NT2/D1 (cell line): Measurements from ENCODE around the gene CTNNA3.

Source experiments
- DNase-seq: peaks from one replicate; pipeline ENCODE4 v3.0.0-alpha.2; 2011; ENCODE audit warnings: low read depth, low spot score
- H3K27me3 ChIP-seq: 2 replicates; pipeline ENCODE4 v1.6.0; 2011; ENCODE audit warnings: mild to moderate bottlenecking; ENCODE audit not compliant: insufficient read length, insufficient read depth
- H3K36me3 ChIP-seq: 2 replicates; pipeline ENCODE4 v1.6.1; 2011; ENCODE audit warnings: mild to moderate bottlenecking, low read length, mixed read lengths; ENCODE audit not compliant: insufficient read depth, insufficient read length
- H3K4me1 ChIP-seq: 2 replicates; pipeline ENCODE4 v1.5.1; 2011; ENCODE audit not compliant: insufficient read depth, insufficient read length
- H3K4me3 ChIP-seq: 2 replicates; pipeline ENCODE4 v1.5.1; 2011; ENCODE audit warnings: low read depth; ENCODE audit not compliant: insufficient read length
- H3K9ac ChIP-seq: 2 replicates; pipeline ENCODE4 v1.6.0; 2011; ENCODE audit warnings: low read depth; ENCODE audit not compliant: insufficient read length
- H3K9me3 ChIP-seq: 2 replicates; pipeline ENCODE4 v1.5.1; 2011; ENCODE audit warnings: mild to moderate bottlenecking, low read length; ENCODE audit not compliant: insufficient read depth
- SUZ12 ChIP-seq: IDR thresholded peaks from 2 replicates; pipeline ENCODE4 v1.6.1; 2011; ENCODE audit not compliant: insufficient read length, insufficient read depth; ENCODE audit errors: extremely low read depth
- YY1 ChIP-seq: IDR thresholded peaks from 2 replicates; pipeline ENCODE4 v1.6.1; 2011; ENCODE audit not compliant: insufficient read length, insufficient read depth
- ZNF274 ChIP-seq: IDR thresholded peaks from 2 replicates; pipeline ENCODE4 v1.6.1; 2011; ENCODE audit warnings: mild to moderate bottlenecking, low read depth, low read length

CTNNA3 gene

DNA sequence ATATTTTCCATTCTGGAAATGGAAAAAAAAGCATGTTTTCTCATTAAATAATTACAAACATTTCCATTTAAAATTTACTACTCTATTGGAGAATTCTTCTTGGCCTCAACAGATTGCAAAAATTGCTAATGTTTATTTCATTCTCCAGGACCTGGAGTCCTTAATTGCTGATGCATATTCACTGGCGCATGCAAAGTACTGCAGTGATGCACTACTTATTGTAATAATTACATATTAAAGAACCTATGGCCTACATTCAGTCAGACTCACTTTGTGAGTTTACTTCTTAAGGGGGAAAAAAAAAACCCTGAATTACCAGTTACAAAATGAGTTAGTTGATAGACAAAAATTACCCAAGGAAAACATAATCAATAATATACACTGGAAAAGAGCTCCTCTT is 1161.1 kb downstream of the CTNNA3 start:
- DNase-seq: no peak
- Histone ChIP-seq H3K36me3 (no peaks in the 10 kb centered on the region), H3K4me3 (no peak overlapping the region), H3K9ac (no peak overlapping the region), H3K27me3 (no peaks in the 10 kb centered on the region), H3K4me1 (no peaks in the 10 kb centered on the region), H3K9me3 (no peaks in the 10 kb centered on the region)
- no peak for TF ChIP-seq SUZ12
- no peak for TF ChIP-seq ZNF274
- no peak for TF ChIP-seq YY1

DNA sequence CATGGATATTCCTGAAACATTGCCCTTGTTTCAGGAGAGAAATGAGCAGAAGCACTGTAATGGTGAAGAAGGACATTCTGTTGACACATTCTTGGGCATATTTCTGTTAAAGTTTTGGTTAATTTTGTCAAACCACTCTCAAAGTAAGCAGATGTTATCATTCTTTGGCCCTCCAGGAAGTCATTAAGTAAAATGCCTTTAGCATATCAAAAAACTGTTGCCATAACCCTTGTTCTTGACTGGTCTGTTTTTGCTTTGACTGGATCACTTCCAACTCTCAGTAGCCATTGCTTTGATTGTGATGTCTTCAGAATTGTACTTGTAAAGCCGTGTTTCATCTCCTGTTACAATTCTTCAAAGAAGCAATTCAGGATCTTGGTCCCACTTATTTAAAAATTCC is 1174.5 kb downstream of the CTNNA3 start:
- DNase-seq: no peak
- no peaks in the 10 kb centered on the region for H3K36me3 ChIP-seq
- no peaks in the 10 kb centered on the region for H3K4me1 ChIP-seq
- H3K9ac ChIP-seq: no peak overlapping the region
- no peaks in the 10 kb centered on the region for H3K27me3 ChIP-seq
- H3K9me3 ChIP-seq: no peaks in the 10 kb centered on the region
- H3K4me3 ChIP-seq: no peak overlapping the region
- TF ChIP-seq YY1: no peak
- no peak for TF ChIP-seq SUZ12
- TF ChIP-seq ZNF274: no peak

DNA sequence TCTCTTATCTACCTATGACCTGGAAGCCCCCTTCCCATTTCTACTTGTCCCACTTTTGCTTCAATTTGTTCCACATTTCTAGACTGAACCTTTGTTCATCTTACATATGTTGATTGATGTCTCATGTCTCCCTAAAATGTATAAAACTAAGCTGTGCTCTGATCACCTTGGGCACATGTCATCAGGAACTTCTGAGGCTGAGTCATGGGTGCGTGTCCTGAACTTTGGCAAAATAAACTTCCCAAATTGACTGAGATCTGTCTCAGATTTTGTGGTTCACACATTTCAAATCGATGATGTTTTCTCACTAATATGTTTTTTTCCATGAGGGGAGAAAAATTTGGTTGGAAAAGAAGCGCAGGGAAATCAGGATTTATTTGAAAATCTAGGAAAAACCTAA is 1176.4 kb downstream of the CTNNA3 start:
- no peaks in the 10 kb centered on the region for H3K36me3 ChIP-seq

DNA sequence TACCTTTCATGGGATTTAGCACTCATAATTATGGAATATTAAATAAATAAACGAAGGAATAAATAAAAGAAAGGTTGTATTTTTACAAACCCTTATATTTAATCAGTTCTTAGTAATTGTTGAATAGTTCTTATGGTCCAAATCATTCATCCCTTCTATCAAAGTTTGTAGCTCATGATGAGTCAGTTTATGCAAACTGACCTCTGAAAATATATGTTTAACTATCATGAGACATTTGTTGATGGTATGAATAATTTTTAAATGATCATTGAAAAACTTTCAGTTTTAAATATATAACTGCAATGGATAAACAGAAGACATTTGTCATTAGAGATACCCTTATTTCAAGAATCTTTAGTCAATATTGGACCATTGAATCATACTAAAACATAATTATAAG is 1181.3 kb downstream of the CTNNA3 start:
- H3K9me3 ChIP-seq: no peaks in the 10 kb centered on the region
- H3K4me1 ChIP-seq: no peaks in the 10 kb centered on the region
- no peak overlapping the region for H3K9ac ChIP-seq
- TF ChIP-seq ZNF274 (no peak), SUZ12 (no peak), YY1 (no peak)
- no peak overlapping the region for H3K4me3 ChIP-seq
- no peaks in the 10 kb centered on the region for H3K36me3 ChIP-seq
- H3K27me3 ChIP-seq: no peaks in the 10 kb centered on the region
- no peak for DNase-seq

More for the DNA sequence above, 1176.4 kb downstream of the CTNNA3 start:
- H3K4me3 ChIP-seq: no peak overlapping the region
- H3K9ac ChIP-seq: no peak overlapping the region
- H3K27me3 ChIP-seq: no peaks in the 10 kb centered on the region
- TF ChIP-seq YY1 (no peak), SUZ12 (no peak), ZNF274 (no peak)
- H3K4me1 ChIP-seq: no peaks in the 10 kb centered on the region
- DNase-seq: no peak
- H3K9me3 ChIP-seq: no peaks in the 10 kb centered on the region

DNA sequence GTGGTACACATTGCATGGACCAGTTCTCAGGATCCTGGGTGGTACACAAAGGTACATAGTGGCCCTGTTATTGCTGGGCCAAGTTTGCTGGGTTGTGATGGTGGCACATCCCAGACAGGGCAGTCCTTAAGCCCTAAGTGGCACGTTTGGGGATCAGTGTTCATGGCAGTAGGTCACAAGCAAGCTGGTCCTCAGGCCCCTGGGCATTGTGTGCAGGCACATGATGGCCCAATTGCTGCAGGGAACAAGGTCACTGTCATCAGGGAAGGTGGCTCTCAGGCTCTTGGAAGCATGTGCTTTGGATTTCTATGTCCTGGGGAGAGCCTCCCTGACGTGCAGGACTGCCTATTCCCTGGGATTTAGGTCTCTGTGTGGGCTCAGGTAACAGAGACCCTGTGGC is 1182.5 kb downstream of the CTNNA3 start:
- no peaks in the 10 kb centered on the region for H3K9me3 ChIP-seq
- H3K9ac ChIP-seq: no peak overlapping the region
- H3K4me1 ChIP-seq: no peaks in the 10 kb centered on the region

DNA sequence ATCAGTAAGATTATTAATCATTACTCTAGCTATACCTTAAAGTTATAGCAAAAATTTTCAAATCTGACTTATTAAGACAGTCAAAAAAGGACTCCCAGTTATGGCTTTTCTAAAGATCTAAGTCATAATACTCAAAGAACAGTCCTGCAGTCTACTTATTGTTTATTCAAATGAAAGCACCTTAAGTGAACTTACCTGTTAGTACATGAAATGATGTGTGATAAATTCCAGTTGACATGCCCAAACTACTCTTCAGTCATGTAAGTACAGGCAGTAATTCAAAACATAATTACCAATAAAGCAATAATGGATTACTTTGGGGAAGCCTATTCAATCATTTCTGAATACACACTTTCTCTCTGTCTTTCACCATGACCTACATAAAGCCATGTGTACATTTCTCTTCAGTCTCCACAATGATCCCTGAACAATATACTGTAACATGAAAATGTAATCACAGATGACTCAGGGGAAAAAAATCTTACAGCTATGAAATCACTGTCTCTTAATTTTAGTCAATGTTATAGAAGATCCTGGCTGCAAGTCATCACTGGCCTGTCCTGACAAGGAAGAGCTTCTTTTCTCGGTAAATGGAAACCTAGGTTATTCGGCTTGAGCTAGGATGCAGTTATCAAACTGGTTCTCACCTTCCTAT is 1190.9 kb downstream of the CTNNA3 start:
- H3K27me3 ChIP-seq: no peaks in the 10 kb centered on the region
- H3K9ac ChIP-seq: no peak overlapping the region
- TF ChIP-seq ZNF274 (no peak), YY1 (no peak), SUZ12 (no peak)
- H3K9me3 ChIP-seq: no peaks in the 10 kb centered on the region
- no peaks in the 10 kb centered on the region for H3K36me3 ChIP-seq
- H3K4me1 ChIP-seq: no peaks in the 10 kb centered on the region
- no peak overlapping the region for H3K4me3 ChIP-seq
- DNase-seq: no peak

More for the DNA sequence above, 1182.5 kb downstream of the CTNNA3 start:
- no peaks in the 10 kb centered on the region for H3K36me3 ChIP-seq
- no peaks in the 10 kb centered on the region for H3K27me3 ChIP-seq
- TF ChIP-seq ZNF274: no peak
- TF ChIP-seq SUZ12: no peak
- no peak for TF ChIP-seq YY1
- no peak for DNase-seq
- H3K4me3 ChIP-seq: no peak overlapping the region

DNA sequence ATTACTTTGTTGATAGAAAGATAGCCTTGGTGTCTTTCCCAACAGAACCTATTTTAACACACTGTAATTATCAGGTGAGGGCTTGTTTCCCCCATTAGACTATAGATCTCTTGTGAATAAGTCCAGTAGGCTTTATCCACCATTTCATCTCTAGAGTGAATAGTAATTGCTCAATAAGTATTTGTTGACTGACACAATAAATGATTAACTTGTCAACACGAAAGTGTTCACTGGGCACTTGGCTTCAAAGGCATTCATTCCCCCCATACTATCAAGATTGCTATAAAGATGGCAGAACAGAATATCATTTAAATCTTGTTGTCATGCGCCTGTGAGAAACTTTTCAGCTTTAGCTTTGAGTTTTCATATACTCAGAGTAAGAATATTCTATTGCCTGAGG is 1194.6 kb downstream of the CTNNA3 start:
- Histone ChIP-seq H3K9ac (no peak overlapping the region), H3K9me3 (no peaks in the 10 kb centered on the region), H3K4me1 (no peaks in the 10 kb centered on the region), H3K36me3 (no peaks in the 10 kb centered on the region), H3K4me3 (no peak overlapping the region), H3K27me3 (no peaks in the 10 kb centered on the region)
- TF ChIP-seq ZNF274: no peak
- TF ChIP-seq SUZ12: no peak
- DNase-seq: no peak

DNA sequence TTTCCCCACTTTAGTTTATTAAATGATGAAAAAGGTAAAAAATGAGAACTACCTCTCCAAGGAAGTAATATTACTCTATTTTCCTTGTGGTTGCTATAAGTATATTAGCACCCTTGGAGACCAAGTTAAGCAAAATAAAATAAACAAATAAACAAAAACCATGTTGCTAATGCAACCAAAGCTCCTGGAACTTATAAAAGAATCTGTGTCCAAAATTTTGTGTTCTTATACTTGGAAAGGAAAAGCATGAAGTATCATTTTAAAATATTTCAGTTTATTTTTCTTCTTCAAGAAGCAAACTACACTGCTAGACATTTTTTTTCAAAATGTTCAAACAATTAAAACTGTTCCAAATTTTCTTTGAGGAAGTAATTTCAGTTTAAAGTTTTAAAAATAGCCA is 1212.0 kb downstream of the CTNNA3 start:
- Histone ChIP-seq H3K36me3 (no peaks in the 10 kb centered on the region), H3K9me3 (no peaks in the 10 kb centered on the region), H3K9ac (no peak overlapping the region), H3K4me3 (no peak overlapping the region), H3K27me3 (no peaks in the 10 kb centered on the region), H3K4me1 (no peaks in the 10 kb centered on the region)
- DNase-seq: no peak
- no peak for TF ChIP-seq YY1
- TF ChIP-seq ZNF274: no peak
- TF ChIP-seq SUZ12: no peak
